ENCODE results near the gene TSPAN18. TPM values are rescaled to one million over a fixed set of nuclear protein-coding genes. Genes with fewer than 3 reads are reported as not detected.

Gene TSPAN18
- total and polyA plus RNA-seq, 2 of the 4 experiments (the other 2 are of a cell fraction) = 0.36 to 1.1 TPM

DNA sequence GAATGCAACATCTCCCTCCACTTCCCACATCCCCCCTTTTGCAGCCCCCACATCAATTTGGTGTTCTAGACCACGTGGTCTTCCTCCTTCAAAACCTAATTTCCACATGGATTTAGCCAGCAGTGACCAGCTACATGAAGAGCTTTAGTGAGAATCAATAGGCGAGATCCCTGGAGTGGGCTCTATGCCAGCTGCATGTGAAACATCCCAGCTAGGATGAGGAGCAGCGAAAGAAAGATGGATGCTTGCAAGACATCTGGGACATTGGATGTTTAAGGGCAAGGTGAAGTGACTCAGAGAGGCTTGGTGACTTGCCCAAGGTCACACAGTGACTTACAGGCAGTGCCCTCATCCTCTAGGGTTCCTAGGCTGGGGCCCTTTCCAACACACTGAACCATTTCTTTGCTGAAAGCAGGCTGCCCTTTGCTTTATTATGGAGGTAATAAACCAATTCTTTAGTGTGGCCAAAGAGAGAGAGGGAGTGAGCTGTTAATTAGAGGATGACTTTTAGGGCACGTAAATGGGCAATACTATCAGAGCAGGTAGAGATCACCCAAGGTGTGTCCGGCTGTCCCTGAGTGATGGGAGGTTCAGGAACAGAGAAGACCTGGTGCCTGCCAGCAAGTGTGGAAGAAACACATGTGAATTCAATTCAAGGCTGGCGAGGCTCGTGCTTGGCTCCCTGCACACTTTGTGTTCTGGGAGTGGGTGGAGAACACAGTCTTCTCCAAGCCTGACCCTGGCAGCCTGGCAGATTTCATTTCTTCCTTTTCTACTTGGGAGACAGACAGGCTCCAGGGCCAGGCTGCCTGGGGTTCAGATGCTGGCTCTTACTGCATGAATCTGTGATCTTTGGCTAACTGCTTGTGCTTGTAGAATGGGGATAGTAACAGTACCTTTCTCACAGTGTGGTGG, 24.0 kb downstream of the TSPAN18 start:
- POLR2A ChIA-PET (ENCODE audit: unreplicated experiment) = no interaction called here
- H3K27ac ChIP-seq (ENCODE audit: insufficient read depth, low read length) = no peak overlapping the region
- in situ Hi-C loops (cut with MboI; ENCODE audit: low sequenced_read_pairs) = no loop called here

More for the DNA sequence above, 24.0 kb downstream of the TSPAN18 start:
- Histone ChIP-seq H3K56ac (ENCODE audit: extremely low read depth, insufficient read depth, low read length) (no peak overlapping the region), H3K4me3 (ENCODE audit: insufficient read depth, low read depth, low read length) (no peak overlapping the region), H4K8ac (ENCODE audit: low read depth in 2 of 2, low read length in 2 of 2) (no peak overlapping the region), H2BK20ac (ENCODE audit: low read depth, low read length) (no peak overlapping the region), H3K4me1 (ENCODE audit: control insufficient read depth, insufficient read depth, low read length) (peaks cover 10% of the 10 kb centered on the region; the same call in 1 of the 2 replicates), H3K36me3 (ENCODE audit: control insufficient read depth, insufficient read depth, low read length) (no peaks in the 10 kb centered on the region), H2AK5ac (ENCODE audit: low read depth, low read length) (no peak overlapping the region), H2AFZ (replicated peaks; ENCODE audit: low read length, poor library complexity) (no peak overlapping the region), H3K9ac (ENCODE audit: low read depth, low read length) (no peak overlapping the region), H2BK15ac (ENCODE audit: low read depth, low read length) (no peak overlapping the region), H2BK5ac (ENCODE audit: low read depth, low read length, poor library complexity, severe bottlenecking) (no peak overlapping the region), H3K9me1 (ENCODE audit: insufficient read depth, low read length) (no peaks in the 10 kb centered on the region), H3K4me2 (ENCODE audit: low read depth, low read length) (no peak overlapping the region), H3K79me1 (ENCODE audit: low read depth in 1 of 2, low read length in 2 of 2) (no peaks in the 10 kb centered on the region), H3K18ac (ENCODE audit: low read depth, low read length) (no peak overlapping the region), H4K20me1 (ENCODE audit: insufficient read depth, low read length) (no peaks in the 10 kb centered on the region), H2BK120ac (ENCODE audit: low read depth, low read length) (no peak overlapping the region), H4K5ac (ENCODE audit: low read depth, low read length) (no peak overlapping the region), H3K27me3 (ENCODE audit: control insufficient read depth, insufficient read depth, low read length) (peaks cover 19% of the 10 kb centered on the region), H3K14ac (replicated peaks; ENCODE audit: low read depth, low read length) (no peak overlapping the region), H2AK9ac (replicated peaks; ENCODE audit: low read depth, low read length, poor library complexity) (no peak overlapping the region), H4K91ac (ENCODE audit: insufficient read depth, low read depth, low read length) (no peak overlapping the region), H3K23ac (ENCODE audit: low read depth, low read length) (no peak overlapping the region), H3K9me3 (ENCODE audit: control insufficient read depth, insufficient read depth, low read length) (no peaks in the 10 kb centered on the region), H3K4ac (ENCODE audit: low read depth, low read length) (no peak overlapping the region)
- intact Hi-C loops (cut with micrococcal nuclease) = no loop called here
- ATAC-seq (ENCODE audit: low read depth) = no peak
- dilution Hi-C loops (cut with HindIII; ENCODE audit: low sequenced_read_pairs, unreplicated experiment) = loop anchor here (25.0 kb wide), 1 partner anchor 136 kb away; no protein-coding TSS in a partner anchor
- TF ChIP-seq SMC3 (IDR thresholded peaks at IDR 0.05; ENCODE audit: low read depth, low read length) (no peak), CHD1 (IDR thresholded peaks at IDR 0.05; ENCODE audit: low read depth, low read length) (no peak), RCOR1 (IDR thresholded peaks at IDR 0.05; ENCODE audit: insufficient replicate concordance, low read length) (no peak)
- CTCF ChIA-PET = no interaction called here
- no TSS peak for BruUV-seq (replicated peaks)
- WGBS, 2 experiments (ENCODE audit: extremely low coverage in 2 of 2, insufficient read length in 1 of 2) = 50% methylated on average over 2 of the region's 7 CpGs; no CpG with 5 or more reads in 1 of the 2 experiments
- DNase-seq = no peak

Data from IMR-90 (cell line).